GM23338 (cell line): ENCODE measurements around the gene ASPM. TPM values are rescaled to one million over a fixed set of nuclear protein-coding genes. Genes with fewer than 3 reads are reported as not detected.
A peak's percentile ranks its signal among the peaks of the same experiment; 100 is the strongest.

Experiments used
- ATAC-seq: fragments of 200-7000 bp; cut with Tn5 transposase; 3 replicates; pipeline ENCODE4 v1.9.1; 2020
- DNase-seq: peaks from one replicate; pipeline ENCODE4 v3.0.0-alpha.2; 2015; ENCODE audit warnings: low spot score
- H2AFZ ChIP-seq: fragments of 200-600 bp; sonication (generic); 2 replicates; pipeline ENCODE4 v1.8.0; 2016; ENCODE audit warnings: antibody characterized with exemption, mild to moderate bottlenecking, moderate library complexity
- H3F3A ChIP-seq: fragments of 200-600 bp; sonication (generic); replicated peaks from 2 replicates; pipeline ENCODE4 v1.8.0; 2017; ENCODE audit warnings: antibody characterized with exemption, mixed run types, low read depth
- H3K27ac ChIP-seq: fragments of 200-600 bp; sonication (generic); 2 replicates; pipeline ENCODE4 v1.6.1; 2016; ENCODE audit warnings: low read depth
- H3K27me3 ChIP-seq: fragments of 200-600 bp; sonication (generic); 2 replicates; pipeline ENCODE4 v1.8.0; 2016; ENCODE audit warnings: mild to moderate bottlenecking, mixed run types, moderate library complexity; ENCODE audit not compliant: insufficient read depth
- H3K36me3 ChIP-seq: fragments of 200-600 bp; sonication (generic); 2 replicates; pipeline ENCODE4 v1.8.0; 2016; ENCODE audit warnings: mild to moderate bottlenecking; ENCODE audit not compliant: insufficient read depth
- H3K4me1 ChIP-seq: fragments of 200-600 bp; sonication (generic); 2 replicates; pipeline ENCODE4 v1.8.0; 2016; ENCODE audit warnings: mild to moderate bottlenecking, moderate library complexity; ENCODE audit not compliant: insufficient read depth
- H3K4me2 ChIP-seq: fragments of 200-600 bp; sonication (generic); 2 replicates; pipeline ENCODE4 v1.7.1; 2017; ENCODE audit warnings: mixed run types
- H3K4me3 ChIP-seq: fragments of 200-600 bp; sonication (generic); 2 replicates; pipeline ENCODE4 v1.6.1; 2016; ENCODE audit warnings: mixed run types
- H3K79me2 ChIP-seq: fragments of 200-600 bp; sonication (generic); replicated peaks from 2 replicates; pipeline ENCODE4 v1.8.0; 2017; ENCODE audit warnings: mild to moderate bottlenecking; ENCODE audit not compliant: insufficient read depth
- H3K9me2 ChIP-seq: fragments of 200-600 bp; sonication (generic); 2 replicates; pipeline ENCODE4 v1.8.0; 2017; ENCODE audit not compliant: insufficient read depth
- H4K20me1 ChIP-seq: fragments of 200-600 bp; sonication (generic); replicated peaks from 2 replicates; pipeline ENCODE4 v1.8.0; 2017; ENCODE audit warnings: mild to moderate bottlenecking; ENCODE audit not compliant: insufficient read depth
- H3K27ac Mint-ChIP-seq: 2 replicates; pipeline ENCODE4 v1.8.0; 2020; ENCODE audit warnings: inconsistent platforms, mild to moderate bottlenecking, moderate library complexity, mixed read lengths
- H3K27me3 Mint-ChIP-seq: 3 replicates; pipeline ENCODE4 v1.8.0; 2022; ENCODE audit warnings: low read depth, mild to moderate bottlenecking, moderate library complexity, mixed read lengths, inconsistent platforms; ENCODE audit not compliant: insufficient read depth, poor library complexity
- H3K36me3 Mint-ChIP-seq: 3 replicates; pipeline ENCODE4 v1.8.0; 2021; ENCODE audit warnings: low read depth, mild to moderate bottlenecking, inconsistent platforms, moderate library complexity, mixed read lengths
- H3K4me1 Mint-ChIP-seq: 3 replicates; pipeline ENCODE4 v1.8.0; 2020; ENCODE audit warnings: mild to moderate bottlenecking, inconsistent platforms, mixed read lengths
- H3K4me3 Mint-ChIP-seq: 3 replicates; pipeline ENCODE4 v1.8.0; 2021; ENCODE audit warnings: moderate library complexity, mild to moderate bottlenecking, inconsistent platforms, mixed read lengths
- H3K9me3 Mint-ChIP-seq: 3 replicates; pipeline ENCODE4 v1.8.0; 2020; ENCODE audit warnings: moderate library complexity, mild to moderate bottlenecking, inconsistent platforms, mixed read lengths
- CREB1 ChIP-seq: fragments of 250-450 bp; sonication (Bioruptor Pico); IDR thresholded peaks from 2 replicates; pipeline ENCODE4 v1.5.0; 2020; ENCODE audit warnings: low read depth, mild to moderate bottlenecking, moderate library complexity
- EZH2 ChIP-seq: fragments of 200-600 bp; sonication (generic); IDR thresholded peaks from one replicate; pipeline ENCODE4 v1.8.0; 2017; ENCODE audit warnings: antibody characterized with exemption, mild to moderate bottlenecking, low read depth; ENCODE audit not compliant: unreplicated experiment
- EZH2phosphoT487 ChIP-seq: fragments of 200-600 bp; sonication (generic); IDR thresholded peaks from one replicate; pipeline ENCODE4 v1.8.1; 2018; ENCODE audit warnings: antibody characterized with exemption; ENCODE audit not compliant: unreplicated experiment
- JUNB ChIP-seq: IDR thresholded peaks from one replicate; pipeline ENCODE4 v1.6.1; 2016; ENCODE audit warnings: antibody characterized with exemption; ENCODE audit not compliant: unreplicated experiment
- NANOG ChIP-seq: IDR thresholded peaks from 2 replicates; pipeline ENCODE4 v1.6.1; 2016; ENCODE audit warnings: antibody characterized with exemption, borderline replicate concordance
- POLR2AphosphoS5 ChIP-seq: IDR thresholded peaks from 2 replicates; pipeline ENCODE4 v1.6.1; 2016; ENCODE audit warnings: antibody characterized with exemption, low read depth
- STAT1 ChIP-seq: IDR thresholded peaks from one replicate; pipeline ENCODE4 v1.6.1; 2016; ENCODE audit warnings: antibody characterized with exemption; ENCODE audit not compliant: unreplicated experiment
- ZNF114 ChIP-seq: fragments of 250-450 bp; sonication (Bioruptor Pico); IDR thresholded peaks from 2 replicates; pipeline ENCODE4 v1.5.0; 2020; ENCODE audit warnings: mild to moderate bottlenecking, moderate library complexity
- ZNF331 ChIP-seq: fragments of 250-450 bp; sonication (Bioruptor Pico); IDR thresholded peaks from 2 replicates; pipeline ENCODE4 v1.5.0; 2020; ENCODE audit warnings: low read depth, mild to moderate bottlenecking, moderate library complexity
- polyA plus RNA-seq: library from polyadenylated mRNA; unstranded; fragments of >200 nt; fragmentation: Nextera tagmentation; extraction: Ambion mirVana; gene quantifications from 2 replicates; pipeline ENCODE4 v1.2.1, GENCODE V29; 2016
- total RNA-seq: library from RNA; depleted of rRNA; stranded (reverse); fragments of >200 nt; shearing (Covaris generic); gene quantifications from 2 replicates; pipeline ENCODE4 v1.2.3, GENCODE V29; 2014
- TF ChIP-seq, protein P1 (sequence below): IDR thresholded peaks from 2 replicates; pipeline ENCODE4 v1.6.1; 2016; ENCODE audit warnings: antibody characterized with exemption
- TF ChIP-seq, protein P2 (sequence below), 2 experiments: fragments of 200-600 bp in 1 of 2; sonication (generic) in 1 of 2; conservative IDR thresholded peaks; 2 replicates each; pipeline versions ENCODE4 v1.5.1 to v1.6.1; 2016 to 2017; ENCODE audit warnings: antibody characterized with exemption in 2 of 2, low read depth in 2 of 2, mild to moderate bottlenecking in 2 of 2, moderate library complexity in 1 of 2
- TF ChIP-seq, protein P3 (sequence below): IDR thresholded peaks from one replicate; pipeline ENCODE4 v1.6.1; 2018; ENCODE audit warnings: antibody characterized with exemption; ENCODE audit not compliant: unreplicated experiment

The ASPM gene
- total and polyA plus RNA-seq, 2 experiments from 2014 or later: 36.8 to 64.9 TPM

DNA sequence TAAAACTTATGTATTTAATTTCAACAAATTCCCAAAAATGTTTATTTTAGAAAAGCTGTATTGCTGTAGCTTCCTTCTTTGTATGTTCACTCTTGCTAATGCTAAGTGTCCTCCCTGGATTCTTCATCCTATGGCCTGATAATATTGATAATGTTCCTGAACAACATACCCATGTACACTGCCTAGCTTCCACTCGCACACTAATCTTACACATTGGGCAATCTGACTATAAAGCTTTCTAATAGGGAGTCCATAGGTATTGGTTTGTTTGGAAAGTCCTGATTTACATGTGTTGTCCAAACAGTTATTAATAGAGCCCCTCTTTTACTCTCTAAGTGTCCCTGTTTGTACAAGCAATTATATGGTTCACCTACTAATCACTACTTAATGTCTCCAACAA, 80.2 kb downstream of the ASPM start:
- H3K4me3 Mint-ChIP-seq: no peak overlapping the region
- DNase-seq: no peak
- Histone ChIP-seq H3K27me3 (no peaks in the 10 kb centered on the region), H3K79me2 (no peaks in the 10 kb centered on the region), H3F3A (no peaks in the 10 kb centered on the region), H2AFZ (no peak overlapping the region), H3K4me1 (no peaks in the 10 kb centered on the region), H3K4me3 (no peak overlapping the region), H3K9me2 (0 out of 2 replicates have a peak, but pooled peaks cover 7% of the 10 kb centered on the region), H3K4me2 (no peak overlapping the region), H3K27ac (no peak overlapping the region), H4K20me1 (no peaks in the 10 kb centered on the region), H3K36me3 (no peaks in the 10 kb centered on the region)
- TF ChIP-seq POLR2AphosphoS5: no peak
- H3K27me3 Mint-ChIP-seq: no peaks in the 10 kb centered on the region
- no peak for ATAC-seq
- peaks cover 7% of the 10 kb centered on the region for H3K9me3 Mint-ChIP-seq
- H3K36me3 Mint-ChIP-seq: no peaks in the 10 kb centered on the region
- H3K27ac Mint-ChIP-seq: no peak overlapping the region
- no peaks in the 10 kb centered on the region for H3K4me1 Mint-ChIP-seq

DNA sequence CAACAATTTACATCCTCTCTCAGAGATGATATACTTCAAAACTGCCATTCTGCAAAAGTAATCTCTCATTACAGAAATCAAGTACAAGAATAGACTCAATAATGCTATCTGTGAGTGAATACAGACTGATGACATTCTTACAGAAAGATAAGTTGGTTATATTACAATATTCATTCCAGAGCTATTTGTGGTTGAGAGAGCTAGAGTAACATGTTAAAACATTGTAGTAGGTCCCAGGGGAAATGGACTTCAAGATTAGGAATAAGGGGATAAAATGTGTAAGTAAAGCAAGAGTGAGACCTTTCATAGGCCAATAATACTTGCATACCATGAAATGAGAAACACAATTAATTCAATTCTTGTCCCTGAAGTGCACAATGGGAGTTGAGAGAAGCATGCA, 80.9 kb downstream of the ASPM start:
- Mint-ChIP-seq H3K27ac (no peak overlapping the region), H3K9me3 (peaks cover 7% of the 10 kb centered on the region), H3K4me1 (no peaks in the 10 kb centered on the region), H3K36me3 (no peaks in the 10 kb centered on the region), H3K27me3 (no peaks in the 10 kb centered on the region), H3K4me3 (no peak overlapping the region)
- TF ChIP-seq ZNF331 (CRISPR knock-in tag): no peak
- TF ChIP-seq JUNB: no peak
- no peak for TF ChIP-seq CREB1 (CRISPR knock-in tag)
- no peak for TF ChIP-seq ZNF114 (CRISPR knock-in tag)
- DNase-seq: no peak
- no peaks in the 10 kb centered on the region for H3K4me1 ChIP-seq
- no peaks in the 10 kb centered on the region for H3K36me3 ChIP-seq
- H3K9me2 ChIP-seq: 0 out of 2 replicates have a peak, but pooled peaks cover 7% of the 10 kb centered on the region
- ATAC-seq: no peak
- H3K27ac ChIP-seq: no peak overlapping the region
- no peaks in the 10 kb centered on the region for H3F3A ChIP-seq
- H4K20me1 ChIP-seq: no peaks in the 10 kb centered on the region
- H3K4me2 ChIP-seq: no peak overlapping the region
- H3K27me3 ChIP-seq: no peaks in the 10 kb centered on the region
- no peak overlapping the region for H2AFZ ChIP-seq
- no peaks in the 10 kb centered on the region for H3K79me2 ChIP-seq
- H3K4me3 ChIP-seq: no peak overlapping the region

DNA sequence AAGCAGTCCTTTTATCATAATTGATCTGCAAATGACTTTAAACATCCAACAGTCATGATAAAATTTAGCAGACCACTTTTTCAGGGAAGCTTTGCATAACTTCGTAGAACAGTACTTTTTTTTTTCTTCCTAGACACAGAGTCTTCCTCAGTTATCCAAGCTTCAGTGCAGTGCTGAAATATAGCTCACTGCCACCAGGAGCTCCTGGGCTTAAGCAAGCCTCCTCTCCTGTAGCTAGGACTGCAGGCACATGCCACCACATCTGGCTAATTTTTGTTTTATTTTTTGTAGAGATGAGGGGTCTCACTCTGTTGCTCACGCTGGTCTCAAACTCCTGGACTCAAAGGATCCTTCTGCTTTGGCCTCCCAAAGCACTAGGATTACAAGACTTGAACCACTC, 83.3 kb downstream of the ASPM start:
- Mint-ChIP-seq H3K4me1 (no peaks in the 10 kb centered on the region), H3K9me3 (no peaks in the 10 kb centered on the region), H3K27ac (no peak overlapping the region), H3K36me3 (no peaks in the 10 kb centered on the region), H3K27me3 (peaks cover 1% of the 10 kb centered on the region), H3K4me3 (no peak overlapping the region)
- no peaks in the 10 kb centered on the region for H3K4me1 ChIP-seq
- no peaks in the 10 kb centered on the region for H3K27me3 ChIP-seq
- H3K27ac ChIP-seq: no peak overlapping the region
- H4K20me1 ChIP-seq: no peaks in the 10 kb centered on the region
- ATAC-seq: peak; percentile 63
- H3K36me3 ChIP-seq: no peaks in the 10 kb centered on the region
- no peaks in the 10 kb centered on the region for H3K79me2 ChIP-seq
- no peak overlapping the region for H2AFZ ChIP-seq
- H3F3A ChIP-seq: no peaks in the 10 kb centered on the region
- no peak overlapping the region for H3K4me3 ChIP-seq
- peak; percentile 14 for DNase-seq
- H3K4me2 ChIP-seq: no peak overlapping the region
- no peaks in the 10 kb centered on the region for H3K9me2 ChIP-seq
- TF ChIP-seq, protein P1, sequence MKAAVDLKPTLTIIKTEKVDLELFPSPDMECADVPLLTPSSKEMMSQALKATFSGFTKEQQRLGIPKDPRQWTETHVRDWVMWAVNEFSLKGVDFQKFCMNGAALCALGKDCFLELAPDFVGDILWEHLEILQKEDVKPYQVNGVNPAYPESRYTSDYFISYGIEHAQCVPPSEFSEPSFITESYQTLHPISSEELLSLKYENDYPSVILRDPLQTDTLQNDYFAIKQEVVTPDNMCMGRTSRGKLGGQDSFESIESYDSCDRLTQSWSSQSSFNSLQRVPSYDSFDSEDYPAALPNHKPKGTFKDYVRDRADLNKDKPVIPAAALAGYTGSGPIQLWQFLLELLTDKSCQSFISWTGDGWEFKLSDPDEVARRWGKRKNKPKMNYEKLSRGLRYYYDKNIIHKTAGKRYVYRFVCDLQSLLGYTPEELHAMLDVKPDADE: no peak
- TF ChIP-seq EZH2phosphoT487: no peak
- TF ChIP-seq, protein P2, sequence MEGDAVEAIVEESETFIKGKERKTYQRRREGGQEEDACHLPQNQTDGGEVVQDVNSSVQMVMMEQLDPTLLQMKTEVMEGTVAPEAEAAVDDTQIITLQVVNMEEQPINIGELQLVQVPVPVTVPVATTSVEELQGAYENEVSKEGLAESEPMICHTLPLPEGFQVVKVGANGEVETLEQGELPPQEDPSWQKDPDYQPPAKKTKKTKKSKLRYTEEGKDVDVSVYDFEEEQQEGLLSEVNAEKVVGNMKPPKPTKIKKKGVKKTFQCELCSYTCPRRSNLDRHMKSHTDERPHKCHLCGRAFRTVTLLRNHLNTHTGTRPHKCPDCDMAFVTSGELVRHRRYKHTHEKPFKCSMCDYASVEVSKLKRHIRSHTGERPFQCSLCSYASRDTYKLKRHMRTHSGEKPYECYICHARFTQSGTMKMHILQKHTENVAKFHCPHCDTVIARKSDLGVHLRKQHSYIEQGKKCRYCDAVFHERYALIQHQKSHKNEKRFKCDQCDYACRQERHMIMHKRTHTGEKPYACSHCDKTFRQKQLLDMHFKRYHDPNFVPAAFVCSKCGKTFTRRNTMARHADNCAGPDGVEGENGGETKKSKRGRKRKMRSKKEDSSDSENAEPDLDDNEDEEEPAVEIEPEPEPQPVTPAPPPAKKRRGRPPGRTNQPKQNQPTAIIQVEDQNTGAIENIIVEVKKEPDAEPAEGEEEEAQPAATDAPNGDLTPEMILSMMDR (conservative IDR thresholded peaks at IDR 0.05; ENCODE audit: low read depth in 2 of 2): no peak
- TF ChIP-seq CREB1 (CRISPR knock-in tag): no peak
- TF ChIP-seq, protein P3, sequence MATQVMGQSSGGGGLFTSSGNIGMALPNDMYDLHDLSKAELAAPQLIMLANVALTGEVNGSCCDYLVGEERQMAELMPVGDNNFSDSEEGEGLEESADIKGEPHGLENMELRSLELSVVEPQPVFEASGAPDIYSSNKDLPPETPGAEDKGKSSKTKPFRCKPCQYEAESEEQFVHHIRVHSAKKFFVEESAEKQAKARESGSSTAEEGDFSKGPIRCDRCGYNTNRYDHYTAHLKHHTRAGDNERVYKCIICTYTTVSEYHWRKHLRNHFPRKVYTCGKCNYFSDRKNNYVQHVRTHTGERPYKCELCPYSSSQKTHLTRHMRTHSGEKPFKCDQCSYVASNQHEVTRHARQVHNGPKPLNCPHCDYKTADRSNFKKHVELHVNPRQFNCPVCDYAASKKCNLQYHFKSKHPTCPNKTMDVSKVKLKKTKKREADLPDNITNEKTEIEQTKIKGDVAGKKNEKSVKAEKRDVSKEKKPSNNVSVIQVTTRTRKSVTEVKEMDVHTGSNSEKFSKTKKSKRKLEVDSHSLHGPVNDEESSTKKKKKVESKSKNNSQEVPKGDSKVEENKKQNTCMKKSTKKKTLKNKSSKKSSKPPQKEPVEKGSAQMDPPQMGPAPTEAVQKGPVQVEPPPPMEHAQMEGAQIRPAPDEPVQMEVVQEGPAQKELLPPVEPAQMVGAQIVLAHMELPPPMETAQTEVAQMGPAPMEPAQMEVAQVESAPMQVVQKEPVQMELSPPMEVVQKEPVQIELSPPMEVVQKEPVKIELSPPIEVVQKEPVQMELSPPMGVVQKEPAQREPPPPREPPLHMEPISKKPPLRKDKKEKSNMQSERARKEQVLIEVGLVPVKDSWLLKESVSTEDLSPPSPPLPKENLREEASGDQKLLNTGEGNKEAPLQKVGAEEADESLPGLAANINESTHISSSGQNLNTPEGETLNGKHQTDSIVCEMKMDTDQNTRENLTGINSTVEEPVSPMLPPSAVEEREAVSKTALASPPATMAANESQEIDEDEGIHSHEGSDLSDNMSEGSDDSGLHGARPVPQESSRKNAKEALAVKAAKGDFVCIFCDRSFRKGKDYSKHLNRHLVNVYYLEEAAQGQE: no peak
- no peak for TF ChIP-seq EZH2
- no peak for TF ChIP-seq ZNF114 (CRISPR knock-in tag)
- TF ChIP-seq POLR2AphosphoS5: no peak
- no peak for TF ChIP-seq STAT1
- TF ChIP-seq NANOG: no peak
